A673 (cell line): ENCODE measurements around the gene NOL8. TPM values are rescaled to one million over a fixed set of nuclear protein-coding genes. Genes with fewer than 3 reads are reported as not detected.
A peak's percentile ranks its signal among the peaks of the same experiment; 100 is the strongest.

Source experiments
- BruUV-seq: library from RNA; stranded (reverse); fragments of 400-500 nt; replicated peaks from 2 replicates; lab custom pipeline; 2021; lab: Mats Ljungman, UMichigan
- CTCF ChIA-PET: fragments of 300-600 bp; sonication (Branson Sonifier 250); formaldehyde crosslinking; loops from one replicate; lab custom pipeline; 2022; ENCODE audit warnings: antibody characterized with exemption; lab: Charles Lee
- POLR2A ChIA-PET: fragments of 300-600 bp; sonication (Branson Sonifier 250); formaldehyde crosslinking; loops from one replicate; lab custom pipeline; 2022; ENCODE audit warnings: antibody characterized with exemption; ENCODE audit not compliant: low non-redundant PET; lab: Charles Lee
- DNase-seq: peaks from one replicate; pipeline ENCODE4 v3.0.0-alpha.2; 2015; ENCODE audit warnings: low spot score
- H3K27ac ChIP-seq: fragments of 200-600 bp; sonication (generic); 2 replicates; pipeline ENCODE4 v1.5.1; 2016; ENCODE audit warnings: mixed run types, low read depth, mild to moderate bottlenecking, mixed read lengths, antibody characterized with exemption, low read length; ENCODE audit not compliant: poor library complexity, severe bottlenecking
- H3K27me3 ChIP-seq: fragments of 200-600 bp; sonication (generic); replicated peaks from 2 replicates; pipeline ENCODE4 v1.6.1; 2017; ENCODE audit warnings: mixed run types, low read depth, mild to moderate bottlenecking, mixed read lengths, antibody characterized with exemption, low read length; ENCODE audit not compliant: insufficient read depth, poor library complexity
- H3K36me3 ChIP-seq: fragments of 200-600 bp; sonication (generic); 2 replicates; pipeline ENCODE4 v1.6.1; 2016; ENCODE audit warnings: mixed run types, mild to moderate bottlenecking, mixed read lengths, antibody characterized with exemption, low read length; ENCODE audit not compliant: insufficient read depth, poor library complexity, severe bottlenecking
- H3K4me1 ChIP-seq: fragments of 200-600 bp; sonication (generic); 2 replicates; pipeline ENCODE4 v1.6.1; 2017; ENCODE audit warnings: mixed run types, mild to moderate bottlenecking, mixed read lengths, antibody characterized with exemption, low read length; ENCODE audit not compliant: insufficient read depth, poor library complexity, severe bottlenecking
- H3K4me3 ChIP-seq: fragments of 200-600 bp; sonication (generic); 2 replicates; pipeline ENCODE4 v1.5.1; 2016; ENCODE audit warnings: low read depth, mixed run types, mild to moderate bottlenecking, mixed read lengths, low read length; ENCODE audit not compliant: poor library complexity, severe bottlenecking
- H3K9me3 ChIP-seq: fragments of 200-600 bp; sonication (generic); 2 replicates; pipeline ENCODE4 v1.6.1; 2016; ENCODE audit warnings: mixed run types, low read depth, mild to moderate bottlenecking, mixed read lengths, antibody characterized with exemption, low read length; ENCODE audit not compliant: poor library complexity, severe bottlenecking
- EZH2 ChIP-seq: fragments of 200-600 bp; sonication (generic); IDR thresholded peaks from 2 replicates; pipeline ENCODE4 v1.6.1; 2017; ENCODE audit warnings: borderline replicate concordance, low read depth, mild to moderate bottlenecking, mixed read lengths, antibody characterized with exemption, low read length; ENCODE audit not compliant: poor library complexity, severe bottlenecking
- intact Hi-C: fragments of 100-400 bp; cut with micrococcal nuclease; formaldehyde crosslinking; loops from one replicate; pipeline ENCODE4 v1.10.0; 2022; ENCODE audit not compliant: unreplicated experiment
- total RNA-seq: library from RNA; stranded (reverse); gene quantifications from 2 replicates; pipeline ENCODE4 v1.2.3, GENCODE V29; 2021
- TF ChIP-seq, protein P1 (sequence below): fragments of 300-800, 200-600 bp; sonication (generic); conservative IDR thresholded peaks from 2 replicates; pipeline ENCODE4 v1.5.1; 2017; ENCODE audit warnings: low read depth, mild to moderate bottlenecking, antibody characterized with exemption, low read length, moderate library complexity, mixed read lengths

NOL8 gene
- total RNA-seq, 1 experiment from 2014 or later = 59.7 TPM

DNA sequence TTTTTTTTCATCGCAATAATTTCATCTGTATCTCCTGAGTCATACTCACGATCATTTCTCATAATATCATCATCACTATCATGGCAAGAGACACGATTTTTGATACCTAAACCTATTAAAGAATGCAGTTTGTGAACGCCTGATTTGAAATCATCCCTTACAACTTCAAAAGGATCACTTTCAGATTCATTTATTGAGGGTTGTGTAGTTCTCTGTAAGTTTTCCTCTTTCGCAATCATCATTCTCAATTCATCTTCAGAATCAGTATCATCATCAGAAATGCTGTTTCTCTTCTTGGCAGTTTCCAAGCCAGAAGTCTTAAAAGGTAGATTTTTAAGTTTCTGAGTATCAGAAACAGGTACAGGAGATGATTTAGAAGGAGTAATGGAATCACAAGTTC lies 9.7 kb downstream of the NOL8 start:
- Histone ChIP-seq H3K36me3 (peaks cover 53% of the 10 kb centered on the region), H3K27ac (no peak overlapping the region), H3K4me1 (no peaks in the 10 kb centered on the region), H3K4me3 (no peak overlapping the region), H3K27me3 (no peaks in the 10 kb centered on the region), H3K9me3 (no peaks in the 10 kb centered on the region)
- TF ChIP-seq, protein P1, sequence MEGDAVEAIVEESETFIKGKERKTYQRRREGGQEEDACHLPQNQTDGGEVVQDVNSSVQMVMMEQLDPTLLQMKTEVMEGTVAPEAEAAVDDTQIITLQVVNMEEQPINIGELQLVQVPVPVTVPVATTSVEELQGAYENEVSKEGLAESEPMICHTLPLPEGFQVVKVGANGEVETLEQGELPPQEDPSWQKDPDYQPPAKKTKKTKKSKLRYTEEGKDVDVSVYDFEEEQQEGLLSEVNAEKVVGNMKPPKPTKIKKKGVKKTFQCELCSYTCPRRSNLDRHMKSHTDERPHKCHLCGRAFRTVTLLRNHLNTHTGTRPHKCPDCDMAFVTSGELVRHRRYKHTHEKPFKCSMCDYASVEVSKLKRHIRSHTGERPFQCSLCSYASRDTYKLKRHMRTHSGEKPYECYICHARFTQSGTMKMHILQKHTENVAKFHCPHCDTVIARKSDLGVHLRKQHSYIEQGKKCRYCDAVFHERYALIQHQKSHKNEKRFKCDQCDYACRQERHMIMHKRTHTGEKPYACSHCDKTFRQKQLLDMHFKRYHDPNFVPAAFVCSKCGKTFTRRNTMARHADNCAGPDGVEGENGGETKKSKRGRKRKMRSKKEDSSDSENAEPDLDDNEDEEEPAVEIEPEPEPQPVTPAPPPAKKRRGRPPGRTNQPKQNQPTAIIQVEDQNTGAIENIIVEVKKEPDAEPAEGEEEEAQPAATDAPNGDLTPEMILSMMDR = no peak
- no peak for TF ChIP-seq EZH2
- intact Hi-C loops = no loop called here
- POLR2A ChIA-PET = no interaction called here
- no peak for DNase-seq
- CTCF ChIA-PET = no interaction called here
- BruUV-seq = no TSS peak

DNA sequence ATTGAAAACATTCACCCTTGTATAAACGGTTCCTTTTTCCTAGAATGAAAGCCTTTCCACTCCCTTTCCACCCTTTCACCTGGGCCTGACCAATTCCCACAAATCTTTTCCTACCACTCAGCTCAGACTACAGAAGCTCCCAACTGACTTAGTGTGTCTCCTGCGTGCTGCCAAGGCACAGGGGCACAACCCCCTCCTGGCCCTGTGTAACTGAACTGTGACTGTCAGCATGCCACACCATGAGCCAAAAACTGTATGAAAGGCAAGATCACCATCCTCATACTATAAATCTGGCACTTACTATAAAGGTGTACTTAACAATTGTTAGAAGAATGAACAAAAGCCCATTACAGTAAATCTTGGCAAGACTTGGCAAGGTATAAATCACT lies 11.5 kb downstream of the NOL8 start:
- Histone ChIP-seq H3K4me1 (no peaks in the 10 kb centered on the region), H3K27ac (peak overlapping the region; percentile 48), H3K4me3 (no peak overlapping the region), H3K36me3 (peaks cover 57% of the 10 kb centered on the region), H3K27me3 (no peaks in the 10 kb centered on the region), H3K9me3 (no peaks in the 10 kb centered on the region)
- no peak for TF ChIP-seq EZH2
- TF ChIP-seq, protein P1 = no peak
- no TSS peak for BruUV-seq
- POLR2A ChIA-PET = no interaction called here
- intact Hi-C loops = no loop called here
- CTCF ChIA-PET = no interaction called here
- no peak for DNase-seq

DNA sequence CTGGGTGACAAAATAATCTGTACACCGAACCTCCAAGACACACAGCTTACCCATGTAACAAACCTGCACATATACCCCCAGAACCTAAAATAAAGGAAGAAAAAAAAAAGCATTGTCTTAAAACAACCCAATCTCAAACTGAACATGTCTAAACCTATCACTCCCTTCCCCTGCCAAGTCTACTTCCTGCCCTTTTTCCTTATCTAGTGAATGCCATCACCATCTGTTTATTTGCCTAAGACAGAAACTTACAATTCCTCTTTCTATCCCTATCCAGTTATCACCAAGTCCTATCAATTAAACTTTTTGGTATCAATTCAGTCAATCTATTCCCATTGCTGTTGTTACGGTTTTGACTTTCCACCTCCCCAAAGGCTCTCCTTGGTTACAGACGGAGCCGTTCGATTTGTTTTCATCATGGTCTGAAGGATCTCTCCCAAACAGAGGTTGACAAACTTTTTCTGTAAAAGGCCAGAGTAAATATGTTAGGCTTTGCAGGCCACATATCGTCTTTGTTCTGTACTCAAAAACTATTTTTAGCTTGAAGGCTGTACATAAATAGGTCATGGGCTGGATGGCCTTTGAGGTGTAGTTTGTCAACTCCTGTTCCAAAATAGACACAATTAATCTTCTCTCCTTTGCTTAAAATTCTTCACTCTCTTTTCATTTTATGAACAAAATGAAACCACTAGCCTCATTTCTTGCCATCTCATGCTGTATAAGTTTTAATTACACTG lies 12.1 kb downstream of the NOL8 start:
- no peak for TF ChIP-seq EZH2
- TF ChIP-seq, protein P1 = no peak
- ChIA-PET CTCF (no interaction called here), POLR2A (interaction anchor here (0.7 kb wide), 1 partner anchor 10 kb away, joined by 10 read pairs; no protein-coding TSS in a partner anchor)
- Histone ChIP-seq H3K36me3 (peaks cover 57% of the 10 kb centered on the region), H3K4me3 (no peak overlapping the region), H3K27me3 (no peaks in the 10 kb centered on the region), H3K9me3 (no peaks in the 10 kb centered on the region), H3K4me1 (no peaks in the 10 kb centered on the region), H3K27ac (peak overlapping the region; percentile 48)
- BruUV-seq = no TSS peak
- intact Hi-C loops = no loop called here
- DNase-seq = no peak
